Measurements from ENCODE around the gene IQSEC1.

The IQSEC1 gene

GRCh38 chr3:12922881-12923431 lies 150.3 kb downstream of the IQSEC1 start:
- DNase-seq, result no peak

- no peak for DNase-seq
Measured at GRCh38 chr3:12922306-12922705, 150.9 kb downstream of the IQSEC1 start.

DNA sequence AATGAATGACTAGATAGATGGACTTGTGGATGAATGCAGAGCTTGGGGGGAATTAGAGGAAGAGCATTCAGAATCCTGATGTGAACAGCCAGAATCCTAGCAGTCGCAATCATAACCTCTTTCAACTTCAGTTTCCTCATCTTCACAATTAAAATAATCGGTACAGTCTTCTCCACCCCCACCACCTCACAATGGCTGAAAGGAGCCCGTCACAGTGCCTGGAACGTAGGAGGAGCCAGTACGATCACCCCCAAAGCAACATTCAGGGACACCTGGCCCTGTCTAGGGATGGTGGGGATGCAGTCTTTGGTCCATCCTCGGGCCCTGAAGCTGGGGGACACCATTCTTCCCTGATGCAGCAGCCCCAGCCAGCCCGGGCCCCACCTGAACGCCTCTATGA lies 151.5 kb downstream of the IQSEC1 start:
- no peak for DNase-seq

GRCh38 chr3:12920967-12921366 lies 152.3 kb downstream of the IQSEC1 start:
- no peak for DNase-seq

DNA sequence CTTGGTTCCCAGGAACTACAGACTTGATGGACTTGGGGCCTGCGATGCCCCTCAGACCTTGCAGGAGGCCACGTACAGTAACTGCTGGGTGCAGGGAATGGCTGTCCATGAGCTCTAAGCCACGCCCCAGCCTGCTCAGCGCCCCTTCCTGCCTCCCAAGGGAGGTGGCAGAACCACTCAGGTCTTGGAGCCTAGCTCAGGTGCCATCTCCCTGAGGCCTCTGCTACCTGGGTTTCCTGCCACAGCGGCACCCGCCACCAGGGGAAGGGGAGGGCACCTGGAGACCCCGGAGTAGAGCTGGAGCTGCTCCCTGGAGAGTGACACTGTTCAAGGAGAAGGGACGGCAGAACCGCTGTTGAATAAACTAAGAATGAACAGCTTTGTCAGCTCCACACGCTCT lies 154.0 kb downstream of the IQSEC1 start:
- DNase-seq, result no peak

DNA sequence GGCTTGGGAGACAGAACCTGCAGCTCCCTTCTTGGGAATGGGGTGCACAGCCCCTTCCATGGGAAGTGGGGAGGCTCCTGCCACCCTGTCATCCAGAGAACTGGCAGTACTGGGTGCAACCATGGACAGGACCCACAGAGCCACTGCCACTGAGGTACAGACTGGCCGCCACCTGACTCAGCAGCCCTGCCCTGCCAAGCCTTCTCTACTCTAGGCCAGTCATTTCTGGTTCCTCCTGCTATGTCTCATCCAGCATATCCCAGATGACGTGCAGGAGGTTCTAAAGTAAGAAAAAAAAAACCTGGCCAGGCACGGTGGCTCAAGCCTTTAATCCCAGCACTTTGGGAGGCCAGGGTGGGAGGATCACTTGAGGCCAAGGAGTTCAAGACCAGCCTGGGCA lies 155.0 kb downstream of the IQSEC1 start:
- DNase-seq, result no peak

- DNase-seq, result no peak
Measured at GRCh38 chr3:12916159-12916558, 157.1 kb downstream of the IQSEC1 start.

DNA sequence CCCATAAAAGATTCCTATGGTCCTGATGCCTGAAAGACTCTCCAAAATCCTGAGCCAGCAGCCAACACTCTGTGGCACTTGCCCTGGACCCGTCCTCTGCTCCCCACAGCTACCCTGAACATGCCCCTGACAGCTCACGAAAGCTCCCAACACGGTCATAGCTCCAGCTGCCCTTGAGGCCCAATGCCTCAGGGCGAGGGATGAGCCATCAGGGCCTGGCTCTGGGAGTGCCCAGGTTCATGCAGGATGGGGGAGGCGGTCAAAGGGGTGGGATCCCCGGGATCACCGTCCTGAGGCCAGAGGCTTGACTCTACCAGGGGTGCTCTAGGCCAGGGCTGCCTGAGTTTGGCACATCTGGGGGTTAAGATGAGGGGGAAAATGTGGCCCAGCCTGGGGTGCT lies 159.1 kb downstream of the IQSEC1 start:
- DNase-seq, result no peak

- DNase-seq, result no peak
Measured at GRCh38 chr3:12911881-12912415, 161.3 kb downstream of the IQSEC1 start.

DNA sequence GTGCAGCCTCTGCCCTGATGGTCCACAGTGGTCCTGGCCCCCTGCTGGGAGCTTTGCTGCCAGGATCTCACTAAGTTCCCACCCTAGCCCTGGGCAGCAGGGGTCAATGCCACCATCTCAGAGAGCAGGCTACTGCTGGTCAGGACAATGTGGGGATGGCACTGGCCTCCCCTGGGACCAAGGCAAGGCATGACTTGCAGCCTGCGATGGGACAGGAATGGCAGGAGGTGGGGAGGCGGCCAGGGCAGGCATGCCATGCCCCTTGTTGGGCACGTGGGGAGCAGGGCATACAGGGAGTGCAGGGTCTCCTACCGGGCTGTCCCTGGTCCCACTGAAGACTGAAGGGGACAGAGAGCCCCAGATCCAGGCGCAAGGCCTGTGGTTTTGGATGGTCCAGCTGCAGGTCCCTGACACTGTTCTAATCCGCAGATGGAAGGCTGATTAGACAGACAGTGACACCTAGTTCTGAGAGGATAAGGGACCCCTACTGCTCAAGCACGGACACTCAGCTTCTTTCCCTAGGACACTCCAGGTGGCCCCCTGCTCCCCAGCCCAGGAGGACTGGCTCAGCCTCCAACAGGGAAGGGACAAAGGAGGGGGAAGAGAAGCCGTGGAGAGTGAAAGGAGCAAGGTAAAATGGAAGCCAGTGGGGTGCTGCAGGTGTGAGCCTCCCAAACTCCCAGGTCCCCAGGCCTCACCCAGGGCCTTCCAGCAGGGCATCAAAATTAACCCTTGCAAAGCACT lies 162.7 kb downstream of the IQSEC1 start:
- no peak for DNase-seq

DNA sequence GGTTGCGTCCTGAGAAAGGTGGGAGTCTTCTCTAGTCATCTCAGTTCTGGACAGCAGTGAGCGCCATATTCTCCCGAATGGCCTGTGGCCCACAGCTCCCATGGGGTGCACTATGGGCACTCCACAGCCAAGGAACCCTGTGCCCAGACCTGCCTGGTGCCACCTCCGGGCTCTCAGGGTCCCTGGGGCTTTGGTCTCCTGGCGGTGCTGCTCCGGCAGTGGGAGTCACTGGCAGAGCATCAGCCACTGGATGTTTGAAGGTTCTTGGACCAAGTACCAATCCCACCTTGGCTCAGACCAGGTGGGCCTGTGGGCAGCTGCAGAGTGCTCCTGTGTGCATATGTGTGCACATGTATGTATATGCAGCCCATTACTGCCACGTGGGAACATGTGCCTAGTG lies 163.5 kb downstream of the IQSEC1 start:
- DNase-seq, result no peak

DNA sequence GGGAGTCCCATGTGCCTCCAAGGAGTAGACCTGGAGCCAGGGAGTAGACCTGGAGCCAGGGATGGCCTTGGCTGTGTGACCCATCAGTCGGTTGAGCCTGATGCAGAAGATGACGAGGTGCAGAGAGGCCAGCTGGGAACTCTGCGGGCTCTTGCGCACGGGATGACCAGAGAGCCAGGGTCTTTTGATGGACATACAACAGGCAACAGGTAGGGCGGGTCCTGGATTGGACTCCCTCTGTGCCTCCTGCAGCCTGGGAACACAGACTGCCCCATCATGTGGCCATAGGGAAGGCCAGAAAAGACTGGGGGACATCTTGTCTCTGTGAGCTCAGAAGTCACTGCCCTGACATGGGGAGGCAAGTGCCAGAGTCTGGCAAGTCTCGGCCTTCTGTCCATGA lies 164.4 kb downstream of the IQSEC1 start:
- no peak for DNase-seq

DNA sequence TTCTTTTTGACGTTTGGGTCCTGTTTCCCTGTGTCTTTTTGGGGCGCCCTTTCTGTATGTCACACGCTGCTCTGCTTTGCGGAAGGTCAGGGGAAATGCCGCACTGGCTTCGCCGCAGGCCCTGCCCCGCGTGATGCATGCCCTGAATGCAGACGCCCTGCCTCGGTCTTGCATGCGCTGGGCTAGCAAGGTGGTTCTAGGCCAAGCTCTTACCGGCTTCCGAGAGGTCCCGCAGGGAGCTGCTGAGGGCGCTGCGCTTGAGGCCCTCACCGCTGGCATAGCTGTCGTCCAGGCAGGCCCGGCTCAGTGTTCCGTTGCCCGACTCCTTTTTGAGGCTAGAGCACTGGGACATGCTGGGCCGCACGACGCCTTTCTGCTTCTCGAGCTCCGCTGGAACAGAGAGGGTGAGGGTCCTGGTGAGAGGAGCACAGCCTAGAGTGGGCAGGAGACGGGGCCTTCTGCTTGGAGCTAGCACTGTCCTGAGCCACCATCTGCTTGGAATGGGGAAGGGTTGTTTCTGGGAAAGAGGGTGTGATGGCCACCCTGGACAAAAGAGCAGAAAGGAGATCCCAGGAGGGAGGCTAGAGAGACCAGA lies 165.0 kb downstream of the IQSEC1 start:
- DNase-seq, result no peak

DNA sequence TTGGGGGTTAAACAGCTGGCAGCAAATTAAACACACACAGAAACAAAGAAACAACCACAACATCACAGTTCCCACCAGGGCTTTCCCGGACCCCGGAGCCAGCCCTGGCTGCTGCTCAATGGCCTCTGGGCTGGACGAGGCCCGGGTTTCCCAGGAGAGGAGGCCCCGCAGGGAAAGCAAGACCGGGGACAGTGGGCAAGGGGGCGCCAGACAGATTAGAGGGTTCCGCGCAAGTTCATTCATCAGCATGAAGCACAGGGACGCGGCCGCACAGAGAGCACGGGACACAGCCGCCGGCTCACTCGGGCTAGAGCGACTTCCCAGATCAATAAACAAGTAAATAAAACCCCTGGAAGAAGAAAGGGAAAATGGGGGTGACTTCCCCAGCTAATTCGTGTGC lies 165.5 kb downstream of the IQSEC1 start:
- DNase-seq, result no peak

DNA sequence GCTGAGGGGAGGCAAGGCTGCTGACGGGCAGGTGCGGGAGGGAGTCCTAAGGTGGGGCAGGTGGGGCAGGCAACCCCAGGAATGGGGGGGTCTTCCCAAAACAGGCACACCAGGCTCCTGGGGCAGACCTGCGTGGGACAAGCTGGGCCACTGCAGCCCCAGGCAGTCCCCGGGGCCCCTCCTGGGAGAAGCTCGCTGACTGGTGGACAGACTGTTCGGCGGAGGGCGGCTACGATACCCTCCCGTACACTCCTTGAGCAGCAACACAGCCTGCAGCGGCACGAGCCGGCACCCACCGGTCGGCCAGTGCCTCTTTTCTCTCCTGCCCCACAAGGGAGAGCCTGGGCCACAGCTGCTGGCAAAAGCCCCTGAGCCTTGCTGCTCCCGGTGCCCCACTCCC lies 165.9 kb downstream of the IQSEC1 start:
- no peak for DNase-seq

GRCh38 chr3:12906916-12907290 lies 166.3 kb downstream of the IQSEC1 start:
- DNase-seq, result no peak

DNA sequence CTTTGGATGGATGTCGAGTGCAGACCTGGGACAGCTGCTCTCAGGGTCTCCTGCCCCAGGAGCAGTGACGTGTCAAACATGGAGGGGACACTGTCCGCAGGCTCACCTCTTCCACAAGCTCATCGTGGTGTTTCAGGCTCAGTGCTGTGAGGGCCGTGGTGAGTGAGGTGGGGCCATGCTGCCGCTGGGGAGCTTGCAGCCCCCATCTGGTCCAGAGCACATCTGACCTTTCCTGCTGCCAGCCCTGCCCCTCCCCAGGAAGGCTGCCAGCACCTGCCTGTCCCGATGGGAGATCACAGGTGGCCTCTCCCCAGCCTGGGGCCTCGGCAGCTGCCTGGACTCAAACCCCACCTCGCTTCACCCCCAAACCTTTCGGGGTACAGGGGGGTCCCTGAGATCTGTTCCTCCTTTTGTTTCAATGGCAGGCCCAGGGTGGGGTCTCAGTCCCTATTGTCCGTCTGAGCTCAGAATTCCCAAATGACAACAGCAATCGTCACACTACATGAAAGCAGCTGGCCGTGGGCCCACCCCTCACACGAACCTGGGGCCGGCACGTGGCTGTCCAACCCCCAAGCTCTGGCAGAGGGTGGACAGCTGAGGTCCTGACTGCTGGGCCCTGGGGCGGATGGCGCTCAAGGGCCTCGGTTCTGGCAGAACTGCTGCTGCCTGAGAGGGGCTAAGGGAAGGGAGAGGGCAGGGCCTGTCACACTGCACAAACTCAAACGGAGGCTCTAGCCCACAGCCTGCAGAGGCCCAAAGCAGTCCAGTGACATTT lies 166.9 kb downstream of the IQSEC1 start:
- no peak for DNase-seq

DNA sequence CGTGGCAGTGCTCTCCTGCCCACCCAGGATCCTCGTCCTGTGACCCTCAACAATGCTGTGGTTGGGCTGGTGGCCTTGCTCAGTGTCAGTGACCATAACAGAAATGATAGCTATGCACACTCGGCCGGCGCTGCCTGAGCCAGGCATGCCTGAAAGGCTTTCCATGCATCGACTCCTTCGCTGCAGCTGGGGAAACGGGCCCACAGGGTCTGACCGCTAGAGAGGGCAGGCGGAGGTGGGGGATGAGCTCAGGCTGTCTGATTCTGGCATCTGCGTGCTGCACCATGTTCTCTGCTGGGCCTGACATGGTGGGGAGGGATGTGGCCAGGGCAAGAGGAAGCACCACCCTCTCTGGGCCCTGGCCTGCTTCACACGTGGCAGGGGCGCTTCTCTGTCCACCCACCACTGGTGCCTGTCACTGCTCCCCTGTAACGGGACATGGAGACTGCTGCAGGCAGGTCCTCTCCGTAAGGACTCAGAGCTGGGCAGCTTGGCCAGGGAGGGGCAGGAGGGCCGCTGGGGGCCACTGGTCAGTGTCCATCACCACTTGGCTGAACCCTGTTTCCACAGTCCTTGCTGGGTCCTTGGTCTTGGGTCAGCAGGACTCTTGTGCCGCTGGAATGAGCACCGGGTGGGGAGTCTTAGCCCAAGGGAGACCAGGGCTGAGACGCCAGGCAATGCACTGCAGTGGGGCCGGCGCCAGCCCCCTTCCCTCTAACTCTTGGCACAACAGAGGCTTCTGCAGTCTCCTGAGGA lies 167.7 kb downstream of the IQSEC1 start:
- DNase-seq, result no peak

DNA sequence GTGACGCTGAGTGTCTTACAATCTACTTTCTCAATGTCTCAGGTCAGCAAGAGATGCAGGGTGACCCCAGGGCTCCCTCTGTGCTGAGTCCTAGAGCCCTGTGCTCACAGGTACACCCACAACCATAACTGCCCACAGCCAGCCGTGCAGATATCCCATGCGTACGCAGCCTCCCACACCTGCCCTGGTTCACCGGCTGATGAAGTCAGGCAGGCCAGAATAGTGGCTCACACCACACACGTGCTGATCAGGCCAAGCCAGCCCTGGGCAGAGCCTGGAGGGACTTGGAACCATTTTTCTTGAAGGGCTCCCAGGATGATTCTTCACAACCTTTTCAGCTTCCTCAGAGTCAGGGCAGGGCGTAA lies 168.3 kb downstream of the IQSEC1 start:
- no peak for DNase-seq

DNA sequence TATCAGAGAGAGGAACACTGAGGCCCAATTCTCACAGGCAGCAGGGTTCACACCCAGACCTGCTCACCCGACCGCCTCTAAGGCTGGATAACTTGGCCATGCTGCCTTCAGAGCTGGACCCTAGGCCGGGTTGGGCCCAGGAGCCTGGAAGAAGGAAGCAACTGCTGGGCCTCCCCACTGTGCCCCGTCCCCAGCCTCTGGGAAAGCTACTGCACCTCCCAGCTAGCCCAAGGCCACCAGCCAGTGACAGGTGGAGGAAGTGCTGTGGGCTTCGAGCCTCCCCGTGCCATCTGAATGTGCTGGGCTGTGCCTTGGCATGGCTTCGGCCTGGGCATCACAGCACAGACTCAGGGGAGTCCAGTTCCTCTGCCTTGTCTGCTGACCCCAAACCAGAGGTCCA lies 169.3 kb downstream of the IQSEC1 start:
- DNase-seq, result no peak

DNA sequence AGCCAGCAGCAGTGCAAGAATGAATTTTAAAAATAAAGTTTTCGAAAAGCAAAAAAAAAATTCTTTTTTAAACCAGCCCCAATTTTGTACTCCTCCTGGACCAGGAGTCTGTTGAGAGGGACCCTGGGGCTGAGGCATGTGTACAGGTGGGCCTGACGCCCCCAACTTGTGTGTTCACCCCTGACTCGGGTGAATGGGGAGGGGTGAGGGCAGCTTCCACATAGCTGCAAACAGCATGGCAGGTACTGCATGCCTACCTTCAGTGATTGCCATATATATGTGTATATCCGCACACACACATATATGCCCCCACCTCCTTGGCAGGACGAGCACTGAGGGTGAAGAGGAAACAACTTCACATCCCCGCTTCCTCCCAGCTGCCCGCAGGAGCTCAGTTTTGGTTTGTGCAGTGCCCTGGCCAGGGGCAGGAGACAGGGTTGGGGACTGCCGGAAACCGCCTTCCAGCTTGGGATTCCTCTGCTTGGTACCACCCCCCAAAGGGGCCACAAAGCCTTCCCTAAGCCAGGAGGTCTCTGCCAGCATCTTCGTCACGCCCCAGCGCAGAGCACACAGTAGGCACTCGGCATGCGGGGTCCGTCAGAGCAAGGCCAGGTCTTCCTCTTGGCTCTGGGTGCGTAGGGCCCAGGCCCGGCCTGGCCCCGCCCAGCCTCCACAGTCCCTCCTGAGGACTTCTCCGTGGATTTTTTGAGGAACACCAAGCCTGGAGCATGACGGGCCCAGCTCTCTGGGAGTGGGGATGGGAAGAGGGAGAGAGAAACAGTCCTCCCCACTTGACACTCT lies 170.0 kb downstream of the IQSEC1 start:
- DNase-seq, result no peak

Measured in kidney glomerular epithelial cell (primary cell).